ENCODE results near the gene PCSK5. TPM values are rescaled to one million over a fixed set of nuclear protein-coding genes. Genes with fewer than 3 reads are reported as not detected.

PCSK5 gene
- total RNA-seq, 2 donors from 2014 or later, result 2.5 to 3.5 TPM

- Mint-ChIP-seq H3K27ac (no peak overlapping the region), H3K27me3 (ENCODE audit: insufficient read depth) (peaks cover 51% of the 10 kb centered on the region), H3K4me3 (no peak overlapping the region), H3K36me3 (ENCODE audit: low read depth) (no peaks in the 10 kb centered on the region), H3K4me1 (peaks cover 38% of the 10 kb centered on the region), H3K9me3 (no peaks in the 10 kb centered on the region)
- 95 to 97% methylated on average over 5 to 10 of the region's 10 CpGs for WGBS, 2 experiments (ENCODE audit: insufficient coverage in 1 of 2, insufficient read length in 1 of 2)
- no peaks in the 10 kb centered on the region for H3K9me3 ChIP-seq (ENCODE audit: control insufficient read depth, low read length)
- H3K36me3 ChIP-seq (ENCODE audit: control insufficient read depth, insufficient read depth, low read length), result no peaks in the 10 kb centered on the region
- no peak overlapping the region for H3K4me3 ChIP-seq (ENCODE audit: low read length)
- DNase-seq, result no peak
- no peak for TF ChIP-seq CTCF (conservative IDR thresholded peaks at IDR 0.05)
- H3K4me1 ChIP-seq (ENCODE audit: control insufficient read depth, insufficient read depth, low read length), result peaks cover 6% of the 10 kb centered on the region
- H3K9ac ChIP-seq (ENCODE audit: extremely low read depth, low read length, poor library complexity, severe bottlenecking), result no peak overlapping the region
- peaks cover 29% of the 10 kb centered on the region for H3K27me3 ChIP-seq (ENCODE audit: control insufficient read depth, insufficient read depth, low read length, poor library complexity, severe bottlenecking)
- H3K27ac ChIP-seq (ENCODE audit: low read depth, low read length), result no peak overlapping the region
Measured at GRCh38 chr9:76020652-76021051, 130.2 kb downstream of the PCSK5 start.

GRCh38 chr9:76022317-76022716, 131.8 kb downstream of the PCSK5 start:
- H3K4me1 Mint-ChIP-seq, result peaks cover 38% of the 10 kb centered on the region
- Histone ChIP-seq H3K27ac (ENCODE audit: low read depth, low read length) (no peak overlapping the region), H3K27me3 (ENCODE audit: control insufficient read depth, insufficient read depth, low read length, poor library complexity, severe bottlenecking) (peaks cover 13% of the 10 kb centered on the region)

GRCh38 chr9:76023715-76024195, 133.3 kb downstream of the PCSK5 start:
- no peaks in the 10 kb centered on the region for H3K36me3 Mint-ChIP-seq (ENCODE audit: low read depth)
- no peak overlapping the region for H3K4me3 Mint-ChIP-seq
- WGBS, 2 experiments (ENCODE audit: insufficient coverage in 1 of 2, insufficient read length in 1 of 2), result 71 to 84% methylated on average over 7 of the region's 7 CpGs
- peaks cover 29% of the 10 kb centered on the region for H3K4me1 Mint-ChIP-seq
- H3K27ac Mint-ChIP-seq, result no peak overlapping the region
- Histone ChIP-seq H3K4me1 (ENCODE audit: control insufficient read depth, insufficient read depth, low read length) (no peaks in the 10 kb centered on the region), H3K27ac (ENCODE audit: low read depth, low read length) (no peak overlapping the region), H3K36me3 (ENCODE audit: control insufficient read depth, insufficient read depth, low read length) (no peaks in the 10 kb centered on the region), H3K4me3 (ENCODE audit: low read length) (no peak overlapping the region), H3K27me3 (ENCODE audit: control insufficient read depth, insufficient read depth, low read length, poor library complexity, severe bottlenecking) (peaks cover 12% of the 10 kb centered on the region), H3K9me3 (ENCODE audit: control insufficient read depth, low read length) (no peaks in the 10 kb centered on the region), H3K9ac (ENCODE audit: extremely low read depth, low read length, poor library complexity, severe bottlenecking) (no peak overlapping the region)
- TF ChIP-seq CTCF (conservative IDR thresholded peaks at IDR 0.05), result no peak
- H3K9me3 Mint-ChIP-seq, result no peaks in the 10 kb centered on the region
- DNase-seq, result no peak
- peaks cover 35% of the 10 kb centered on the region for H3K27me3 Mint-ChIP-seq (ENCODE audit: insufficient read depth)

More at GRCh38 chr9:76022317-76022716, 131.8 kb downstream of the PCSK5 start:
- no peak overlapping the region for H3K4me3 ChIP-seq (ENCODE audit: low read length)
- no peak for DNase-seq
- no peaks in the 10 kb centered on the region for H3K9me3 ChIP-seq (ENCODE audit: control insufficient read depth, low read length)
- Mint-ChIP-seq H3K27ac (no peak overlapping the region), H3K9me3 (no peaks in the 10 kb centered on the region), H3K4me3 (no peak overlapping the region), H3K27me3 (ENCODE audit: insufficient read depth) (peaks cover 35% of the 10 kb centered on the region), H3K36me3 (ENCODE audit: low read depth) (no peaks in the 10 kb centered on the region)
- no peaks in the 10 kb centered on the region for H3K36me3 ChIP-seq (ENCODE audit: control insufficient read depth, insufficient read depth, low read length)
- no peak for TF ChIP-seq CTCF (conservative IDR thresholded peaks at IDR 0.05)
- 67 to 84% methylated on average over 1 to 5 of the region's 5 CpGs for WGBS, 2 experiments (ENCODE audit: insufficient coverage in 1 of 2, insufficient read length in 1 of 2)
- no peak overlapping the region for H3K9ac ChIP-seq (ENCODE audit: extremely low read depth, low read length, poor library complexity, severe bottlenecking)
- H3K4me1 ChIP-seq (ENCODE audit: control insufficient read depth, insufficient read depth, low read length), result peaks cover 6% of the 10 kb centered on the region

Measured in endodermal cell (in vitro differentiated cells).